HG03064 (cell line): ENCODE results near the gene IBA57.
"Not testable (repeated sequence)": the region's sequence is repeated elsewhere in the genome, so short reads cannot be mapped to it uniquely, and the experiment has no call there.

Experiments used
- ATAC-seq: cut with Tn5 transposase; IDR thresholded peaks from one replicate; pipeline ENCODE4 v1.9.1; 2021; ENCODE audit warnings: low read depth; ENCODE audit not compliant: unreplicated experiment

The IBA57 gene

DNA sequence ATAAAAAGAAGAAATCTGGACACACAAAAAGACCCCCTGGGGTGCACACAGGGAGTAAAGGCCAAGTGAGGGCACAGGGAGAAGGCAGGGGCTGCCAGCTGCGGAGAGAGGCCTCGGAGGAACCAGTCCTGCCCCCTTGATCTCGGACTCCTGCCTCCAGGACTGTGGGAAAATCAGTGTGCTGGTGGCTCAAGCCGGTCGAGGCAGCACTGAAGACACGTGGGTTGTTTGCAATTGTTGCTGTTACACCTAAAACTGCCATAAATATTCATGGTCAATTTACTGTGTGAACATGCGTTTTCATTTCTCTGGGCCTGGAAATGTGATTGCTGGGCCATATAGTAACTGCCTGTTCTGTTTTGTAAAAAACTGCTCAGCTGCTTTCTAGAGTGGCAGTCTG is 18.5 kb downstream of the IBA57 start:
- no peak for ATAC-seq

GRCh38 chr1:228185641-228185965 is 20.0 kb downstream of the IBA57 start:
- ATAC-seq, result no peak

DNA sequence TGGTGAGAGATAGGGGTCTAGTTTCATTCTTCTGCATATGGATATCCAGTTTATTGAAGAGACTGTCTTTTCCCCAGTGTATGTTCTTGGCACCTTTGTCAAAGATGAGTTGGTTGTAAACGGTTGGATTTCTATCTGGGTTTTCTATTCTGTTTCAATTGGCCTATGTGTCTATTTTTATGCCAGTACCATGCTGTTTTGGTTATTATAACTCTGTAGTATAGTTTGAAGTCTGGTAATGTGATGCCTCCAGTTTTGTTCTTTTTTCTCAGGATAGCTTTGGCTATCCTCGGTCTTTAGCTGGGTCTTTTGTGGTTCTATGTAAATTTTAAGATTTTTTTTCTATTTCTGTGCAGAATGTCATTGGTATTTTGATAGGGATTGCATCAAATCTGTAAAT is 22.6 kb downstream of the IBA57 start:
- ATAC-seq, result not testable (repeated sequence)

DNA sequence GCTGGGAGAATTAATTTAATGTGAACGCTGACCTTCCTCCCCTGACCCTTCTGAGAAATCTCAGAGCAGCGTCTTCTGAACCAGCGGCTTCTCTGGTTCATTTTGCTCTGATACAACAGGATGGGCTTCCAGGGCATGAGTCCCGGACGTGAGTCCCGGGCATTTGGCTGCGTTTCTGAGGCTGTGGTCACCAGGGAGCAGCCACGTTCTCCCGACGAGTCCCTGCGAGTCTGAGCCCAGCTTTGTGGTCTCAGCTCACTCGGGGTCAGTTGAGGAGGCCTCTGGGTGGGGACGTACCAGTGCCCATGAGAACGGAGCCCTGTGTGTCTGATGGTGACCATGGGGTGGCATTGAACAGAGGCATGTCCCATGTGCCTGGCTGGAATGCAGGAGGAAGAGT is 24.6 kb downstream of the IBA57 start:
- ATAC-seq, result no peak

DNA sequence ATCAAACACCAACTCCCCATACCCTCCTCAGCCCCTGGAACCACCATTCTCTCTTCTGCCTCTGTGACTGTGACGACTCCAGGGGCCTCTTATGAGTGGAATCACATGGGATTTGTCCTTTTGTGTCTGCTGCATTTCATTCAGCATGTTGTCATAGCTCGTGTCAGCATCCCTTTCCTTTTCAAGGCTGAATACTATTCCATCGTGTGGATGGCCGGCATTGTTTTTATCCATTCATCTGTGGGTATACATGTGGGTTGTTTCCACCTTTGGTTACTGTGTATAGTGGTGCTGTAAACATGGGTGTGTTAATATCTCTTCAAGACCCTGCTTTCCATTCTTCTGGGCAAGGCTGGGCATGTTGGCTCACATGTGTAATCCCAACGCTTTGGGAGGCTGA is 25.2 kb downstream of the IBA57 start:
- no peak for ATAC-seq

DNA sequence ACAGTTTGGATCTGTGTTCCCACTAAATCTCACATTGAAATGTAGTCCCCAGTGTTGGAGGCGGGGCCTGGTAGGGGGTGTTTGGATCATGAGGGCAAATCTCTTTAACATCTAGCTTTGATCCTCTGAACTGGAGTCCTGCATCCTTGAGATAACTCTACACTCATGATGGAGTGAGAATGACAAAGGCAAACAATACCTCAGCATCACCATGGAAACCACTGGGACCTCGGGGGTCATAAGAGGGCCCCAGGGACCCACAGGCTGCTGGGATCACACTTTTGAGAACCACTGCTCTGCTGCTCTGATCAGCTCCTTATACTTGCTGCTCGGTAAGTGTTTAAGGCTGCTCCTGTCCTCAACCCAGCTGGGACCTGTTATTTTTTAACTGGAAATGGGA is 28.8 kb downstream of the IBA57 start:
- ATAC-seq, result no peak

- no peak for ATAC-seq
Measured at GRCh38 chr1:228194921-228195812, 29.6 kb downstream of the IBA57 start.

DNA sequence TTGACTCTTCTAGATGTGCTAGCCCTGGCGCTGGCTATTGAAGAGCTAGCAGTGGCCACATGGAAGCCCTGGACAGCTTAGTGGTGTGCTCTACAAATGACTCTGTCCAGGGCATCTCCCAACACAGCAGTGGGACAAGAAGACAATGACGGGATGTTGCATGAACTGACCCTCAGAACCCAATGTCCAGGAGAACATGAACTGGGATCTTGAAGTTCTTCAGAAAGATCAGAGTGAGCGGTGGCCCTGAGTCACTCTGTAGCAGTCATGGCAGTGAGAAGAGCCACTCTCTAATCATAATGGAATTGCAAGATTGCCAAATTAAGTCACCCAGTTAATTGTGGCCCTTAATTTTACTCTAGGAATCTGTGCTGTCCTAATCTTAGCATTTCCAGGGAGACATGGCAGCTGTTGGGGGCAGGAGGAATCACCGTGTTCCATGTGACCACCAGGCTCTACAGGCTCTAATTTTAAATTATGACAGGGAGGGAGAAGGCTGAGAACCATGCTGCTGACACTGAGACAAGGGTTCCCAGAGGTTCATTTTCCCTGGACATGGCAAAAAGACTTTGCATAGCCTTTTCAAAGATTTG is 32.0 kb downstream of the IBA57 start:
- ATAC-seq, result no peak

DNA sequence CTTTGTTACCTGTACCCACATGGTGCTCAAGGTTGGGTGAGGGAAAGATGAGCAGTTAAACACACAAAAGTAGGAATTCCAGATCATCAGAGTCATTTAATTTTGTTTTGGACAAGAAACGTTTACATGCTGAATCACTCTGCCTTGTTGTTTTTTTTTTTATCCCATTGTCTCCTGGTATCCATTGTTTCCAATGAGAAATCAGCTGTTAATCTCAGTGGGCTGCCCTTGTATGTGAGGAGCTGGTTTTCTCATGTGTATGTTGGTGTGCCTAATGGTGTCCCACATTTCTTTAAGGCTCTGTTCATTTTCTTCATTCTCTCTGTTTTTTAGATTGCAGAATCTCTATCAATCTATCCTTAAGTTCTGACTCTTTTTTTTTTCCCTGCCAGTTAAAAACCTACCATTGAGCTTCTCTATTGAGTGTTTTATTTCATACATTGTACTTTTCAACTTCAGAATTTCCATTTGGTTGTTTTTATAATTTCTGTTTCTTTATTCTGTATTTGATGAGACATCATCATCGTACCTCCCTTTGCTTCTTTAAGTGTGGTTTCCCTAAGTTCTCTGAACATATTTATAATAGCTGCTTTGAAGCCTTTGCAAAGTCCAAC is 33.5 kb downstream of the IBA57 start:
- ATAC-seq, result no peak

DNA sequence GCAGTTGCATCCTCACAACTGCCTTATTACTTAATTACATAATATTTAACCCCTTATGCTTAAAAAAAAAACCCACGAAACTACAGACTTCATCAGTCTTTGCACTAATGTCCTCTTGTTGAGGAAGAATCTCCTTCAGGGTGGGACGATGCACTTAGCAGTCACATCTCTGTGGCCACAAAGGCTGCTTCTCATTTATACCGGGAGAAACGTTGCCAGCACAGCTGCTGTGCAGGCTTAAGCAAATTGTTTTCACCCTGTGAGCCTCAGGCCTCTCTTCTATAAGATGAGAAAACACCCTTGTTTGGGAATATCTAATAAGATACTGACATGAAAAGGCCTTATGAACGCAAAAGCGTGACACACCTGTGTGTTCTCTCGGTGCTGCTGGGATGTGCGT is 39.4 kb downstream of the IBA57 start:
- ATAC-seq, result no peak

DNA sequence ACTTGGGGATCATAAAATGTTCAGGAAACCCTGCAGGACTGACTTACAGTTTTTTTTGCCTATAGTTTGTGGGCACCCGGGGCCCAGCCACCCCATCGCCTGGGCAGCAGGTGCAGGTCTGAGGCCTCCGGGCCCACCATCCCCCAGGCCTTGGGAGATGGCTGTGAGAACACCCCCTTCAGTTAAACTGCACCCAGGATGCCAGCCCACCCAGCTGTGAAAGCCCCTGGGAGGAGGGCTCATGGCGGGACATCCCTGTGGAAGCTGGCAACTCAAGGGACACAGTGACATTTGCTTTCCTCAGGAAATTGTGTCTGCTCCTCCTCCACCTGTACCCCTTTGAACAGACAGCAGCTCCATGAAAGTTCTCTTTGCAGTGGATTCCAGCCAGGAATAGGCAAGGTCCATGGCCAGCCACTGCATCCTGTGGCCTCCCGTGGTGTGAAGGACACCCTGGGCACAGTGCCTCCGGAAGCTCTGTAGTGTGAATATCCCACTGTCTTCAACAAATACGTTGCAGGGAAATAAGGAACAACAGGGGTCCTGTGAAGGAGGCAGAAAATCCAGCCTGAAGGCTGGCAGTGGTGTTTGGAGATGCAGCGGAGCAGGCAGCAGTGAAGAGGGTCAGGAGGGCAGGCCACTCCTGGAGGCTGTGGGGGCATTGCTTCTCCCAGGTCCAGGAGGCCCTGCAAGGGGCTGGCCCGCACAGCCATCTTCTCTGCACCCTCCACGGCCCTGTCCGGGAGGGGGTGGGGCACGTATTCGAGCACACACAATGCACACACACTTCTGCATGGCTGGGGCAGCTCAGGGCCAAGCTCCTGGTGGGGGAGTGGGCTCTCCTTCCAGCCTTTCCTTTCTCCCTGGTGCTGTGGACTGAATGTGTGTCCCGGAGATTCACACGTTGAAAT is 40.2 kb downstream of the IBA57 start:
- ATAC-seq, result no peak

- no peak for ATAC-seq
Measured at GRCh38 chr1:228206582-228207351, 41.2 kb downstream of the IBA57 start.

- no peak for ATAC-seq
Measured at GRCh38 chr1:228207381-228207810, 41.8 kb downstream of the IBA57 start.

DNA sequence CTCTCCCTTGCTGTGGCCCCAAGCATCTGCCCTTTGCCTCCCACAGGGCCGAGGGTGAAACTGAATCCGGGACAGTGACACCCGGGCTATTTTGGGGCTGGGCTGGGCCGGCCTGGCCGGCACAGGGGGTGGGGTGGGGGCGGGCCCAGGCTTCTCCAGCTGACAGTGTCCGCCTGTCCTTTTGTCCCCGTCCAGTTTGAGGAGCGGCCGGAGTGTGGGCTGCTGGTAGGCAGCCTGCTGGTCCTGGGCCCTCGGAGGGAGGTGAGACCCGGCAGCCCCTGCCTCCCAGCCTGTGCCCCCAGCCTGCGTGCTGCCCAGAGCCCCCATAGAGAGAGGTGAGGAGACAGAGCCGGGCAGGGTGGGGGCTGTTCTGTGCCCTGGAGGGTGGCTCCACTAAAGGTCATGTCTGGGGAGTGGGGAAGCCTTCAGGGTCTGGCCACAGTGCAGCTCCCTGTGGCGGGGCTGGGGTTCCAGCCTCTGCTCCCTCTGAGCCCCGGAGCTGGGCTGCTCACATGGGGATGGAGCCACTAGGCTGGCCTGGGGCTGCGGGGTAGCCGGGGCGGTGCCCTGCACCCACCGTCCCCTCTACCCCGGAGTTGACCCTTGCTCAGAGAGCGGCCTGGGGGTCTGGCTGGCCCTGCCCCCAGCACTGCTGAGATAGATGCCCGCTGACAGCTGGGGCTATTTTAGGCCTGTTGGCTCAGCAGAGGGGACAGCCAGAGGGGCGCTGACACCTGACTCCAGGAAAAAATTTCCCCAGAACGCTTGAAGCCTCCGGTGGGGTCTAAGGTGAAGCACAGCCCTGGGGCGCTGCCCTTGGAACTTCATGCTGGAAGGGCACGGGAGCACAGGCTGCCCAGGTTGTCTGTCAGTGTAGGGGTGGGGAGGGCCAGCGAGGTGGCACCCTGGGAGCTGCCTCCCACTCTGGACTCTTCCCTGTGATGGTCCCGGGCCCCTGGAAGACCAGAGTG is 42.5 kb downstream of the IBA57 start, which contains the start of gene OBSCN:
TSS of gene OBSCN (plus strand) at position 194 of the 971 bp plus-strand sequence. CDS start 3,740 bp downstream, outside the sequence.
- ATAC-seq, result no peak

DNA sequence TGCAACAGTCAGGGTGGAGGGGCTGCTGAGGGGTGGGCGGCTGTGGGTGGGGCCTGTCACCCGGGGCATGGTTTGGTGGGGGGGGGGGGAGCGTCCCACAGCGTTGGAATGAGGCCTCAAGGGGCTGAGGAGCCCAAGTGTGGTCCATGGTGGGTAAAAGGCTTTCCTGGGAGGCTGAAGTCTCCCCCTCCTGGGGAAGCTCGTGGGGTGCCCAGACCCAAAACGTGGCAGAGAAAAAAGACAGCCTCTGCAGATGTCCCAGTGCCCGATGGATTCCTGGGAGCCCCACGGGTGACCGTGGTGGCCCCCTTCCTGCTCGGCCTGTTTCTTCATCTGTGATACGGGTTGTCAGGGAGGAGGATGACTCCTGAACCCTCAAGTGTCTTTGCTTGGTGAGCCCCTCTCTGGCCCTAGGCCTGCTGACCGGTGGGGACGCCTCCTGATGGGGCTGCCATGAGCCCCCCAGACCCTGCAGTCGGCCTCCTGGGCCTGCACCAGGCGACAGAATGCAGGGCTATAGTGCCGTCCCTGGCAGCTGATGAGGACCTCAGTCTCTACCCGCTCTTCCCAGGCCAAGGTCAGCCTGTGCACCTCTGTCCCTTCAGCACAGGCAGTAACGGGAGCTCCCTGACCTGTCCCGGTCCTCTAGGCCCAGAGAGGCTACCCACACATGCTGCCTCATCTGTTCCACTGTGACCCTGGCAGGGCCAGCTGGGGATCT is 43.4 kb downstream of the IBA57 start:
- ATAC-seq, result no peak

DNA sequence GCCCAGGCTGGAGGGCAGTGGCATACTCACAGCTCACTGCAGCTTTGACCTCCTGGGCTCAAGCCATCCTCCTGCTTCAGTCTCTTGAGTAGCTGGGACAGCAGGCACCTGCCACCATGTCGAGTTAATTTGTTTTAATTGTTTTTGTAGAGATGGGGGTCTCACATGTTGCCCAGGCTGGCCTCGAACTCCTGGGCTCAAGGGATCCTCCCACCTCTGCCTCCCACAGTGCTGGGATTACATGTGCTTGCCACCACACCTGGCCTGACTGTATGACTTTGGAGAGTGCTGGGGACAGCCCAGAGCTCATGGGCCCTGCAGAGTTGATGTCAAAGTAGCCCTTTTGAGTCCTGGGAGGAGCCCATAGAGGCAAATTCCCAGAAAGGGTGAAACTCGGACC is 44.1 kb downstream of the IBA57 start:
- no peak for ATAC-seq

DNA sequence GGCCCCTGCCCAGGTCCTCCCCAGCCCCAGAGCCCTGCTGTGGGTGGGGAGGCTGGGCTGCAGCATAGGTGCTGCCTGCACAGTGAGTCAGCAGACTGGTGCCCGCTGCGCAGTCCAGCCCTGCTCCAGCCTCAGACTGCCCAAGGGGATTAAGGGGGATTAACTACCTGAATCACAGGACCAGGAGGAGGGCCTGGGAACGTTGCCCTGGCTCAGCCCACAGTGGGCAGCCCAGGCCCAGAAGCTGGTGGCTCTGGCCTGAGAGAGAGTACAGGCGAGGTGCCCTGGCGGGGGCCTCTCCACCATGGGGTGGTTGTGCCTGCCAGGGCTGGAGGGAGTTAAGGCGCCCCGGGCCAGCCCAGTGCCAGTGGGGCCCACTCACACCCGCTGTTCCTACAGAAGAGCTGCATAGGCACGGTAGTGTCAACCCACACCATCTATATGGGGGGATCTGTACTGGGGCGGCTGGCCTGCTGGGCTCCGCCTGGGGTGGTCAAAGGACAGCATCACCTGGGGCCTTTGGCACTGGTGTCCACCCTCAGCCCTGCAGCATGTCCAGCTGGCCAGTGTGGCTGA is 44.6 kb downstream of the IBA57 start:
- ATAC-seq, result no peak
